Omental fat pad (tissue), 4 donors: Measurements from ENCODE around the gene TSSK2. TPM values are rescaled to one million over a fixed set of nuclear protein-coding genes. Genes with fewer than 3 reads are reported as not detected.

Source experiments
- ATAC-seq: fragments of 150-250 bp; one replicate; pipeline ENCODE4 v1.9.1; 2016; ENCODE audit warnings: mild to moderate bottlenecking, moderate library complexity; ENCODE audit not compliant: low FRiP score
- DNase-seq: peaks from one replicate; pipeline ENCODE4 v3.0.0-alpha.2; 2019; ENCODE audit warnings: low spot score
- CTCF ChIP-seq, 3 donors: fragments of 450-650 bp; IDR thresholded peaks; one replicate each; pipeline ENCODE4 v1.5.1; 2016 to 2017; ENCODE audit warnings: antibody characterized with exemption in 3 of 3, mild to moderate bottlenecking in 3 of 3, moderate library complexity in 2 of 3
- total RNA-seq, 4 donors: library from RNA; depleted of rRNA; stranded (reverse); fragments of >200 nt; gene quantifications; one replicate each; pipeline ENCODE4 v1.1.0, GENCODE V29; 2016

The TSSK2 gene
- total RNA-seq, 4 donors from 2014 or later, result 0.79 TPM; not detected in 3

- DNase-seq, result no peak
- TF ChIP-seq CTCF (IDR thresholded peaks at IDR 0.05), result no peak
- ATAC-seq, result no peak
These were observed 6.1 kb upstream of the TSSK2 start for GRCh38 chr22:19125011-19125410.

DNA sequence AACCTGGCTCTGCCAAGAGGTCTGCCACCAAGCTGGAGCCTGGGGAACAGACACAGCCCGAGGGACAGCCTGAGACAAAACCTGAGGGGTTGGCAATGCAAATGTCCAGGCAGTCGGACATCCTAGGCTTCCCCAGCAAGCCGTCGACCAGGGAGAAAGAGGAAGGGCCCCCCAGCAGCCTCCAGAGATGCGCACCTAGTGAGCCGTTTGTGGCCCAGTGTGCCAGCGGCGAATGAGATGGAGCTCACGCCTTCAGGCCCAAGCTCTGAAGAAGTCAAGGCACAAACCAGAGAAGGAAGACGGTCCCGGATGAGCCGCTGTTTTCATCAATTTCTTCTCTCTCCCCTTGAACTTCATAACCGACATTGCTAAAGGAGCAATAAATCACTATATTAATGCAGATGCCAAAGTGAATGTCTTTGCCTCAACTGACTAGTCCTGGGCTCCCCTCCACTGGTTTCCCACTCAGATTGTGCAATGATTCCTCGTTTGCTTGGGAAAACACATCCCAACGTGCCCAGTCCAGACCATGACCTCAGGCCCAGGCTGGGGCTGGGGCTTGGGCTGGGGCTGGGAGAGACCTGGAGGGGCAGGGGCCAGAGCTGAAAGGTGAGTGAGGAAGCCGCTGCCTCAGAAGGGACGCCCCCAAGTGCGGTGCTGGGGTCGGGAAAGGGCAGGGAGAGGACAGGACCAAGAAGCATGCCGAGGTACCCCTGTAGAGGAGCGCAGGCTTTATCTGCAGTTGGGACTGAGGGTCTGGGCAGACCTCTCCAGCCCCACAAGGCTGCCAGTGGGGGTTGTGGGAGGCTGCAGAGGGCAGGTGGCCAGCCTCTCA is 5.4 kb upstream of the TSSK2 start:
- ATAC-seq, result no peak
- TF ChIP-seq CTCF (IDR thresholded peaks at IDR 0.05), result no peak

DNA sequence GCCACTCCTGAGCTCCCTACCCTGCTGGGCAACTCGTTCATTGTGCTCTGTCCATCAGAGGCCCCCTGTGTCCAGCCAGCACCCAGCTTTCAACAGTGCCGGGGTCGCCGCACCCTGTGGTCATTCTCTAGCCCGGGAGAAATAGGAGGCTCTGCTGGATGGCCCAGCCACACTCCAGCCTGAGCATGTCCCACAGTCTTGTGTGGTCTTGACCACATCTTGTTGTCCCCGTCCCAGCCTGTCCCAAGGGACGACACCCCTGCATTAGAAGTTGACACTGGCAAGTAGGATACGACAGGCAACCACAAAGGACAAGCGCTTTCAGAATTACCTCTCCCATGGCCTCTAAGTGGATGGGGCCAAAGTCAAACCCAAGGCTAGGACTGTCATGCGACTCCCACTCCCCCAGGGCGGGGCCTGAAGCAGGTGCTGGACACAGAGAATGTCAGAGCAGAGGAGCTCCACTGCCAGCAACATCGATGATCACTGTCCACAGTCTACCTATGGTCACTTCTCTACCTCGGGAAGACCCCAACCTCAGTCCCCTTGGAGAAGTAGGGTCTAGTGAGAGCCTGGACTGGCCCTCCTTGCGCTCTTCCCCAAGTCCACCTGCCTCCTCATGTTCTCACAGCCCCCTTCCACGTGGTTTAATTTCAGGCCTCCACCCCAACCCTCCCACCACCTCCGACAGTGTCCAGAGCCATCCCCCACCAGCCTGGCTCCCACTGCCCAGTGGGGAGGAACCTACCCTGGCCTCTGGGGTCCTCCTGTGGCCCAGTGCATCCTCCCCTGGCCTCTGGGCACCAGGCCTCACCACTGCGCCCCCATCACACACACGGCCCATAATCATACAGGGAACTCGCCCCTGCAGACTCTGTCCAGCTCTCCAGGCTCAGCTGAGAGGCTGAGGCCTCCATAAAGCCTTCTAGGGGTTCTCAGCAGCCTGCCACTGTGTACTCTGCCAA is 4.5 kb upstream of the TSSK2 start:
- DNase-seq (no peak), ATAC-seq (no peak)
- no peak for TF ChIP-seq CTCF (IDR thresholded peaks at IDR 0.05)

More for the DNA sequence above, 5.4 kb upstream of the TSSK2 start:
- DNase-seq, result no peak

DNA sequence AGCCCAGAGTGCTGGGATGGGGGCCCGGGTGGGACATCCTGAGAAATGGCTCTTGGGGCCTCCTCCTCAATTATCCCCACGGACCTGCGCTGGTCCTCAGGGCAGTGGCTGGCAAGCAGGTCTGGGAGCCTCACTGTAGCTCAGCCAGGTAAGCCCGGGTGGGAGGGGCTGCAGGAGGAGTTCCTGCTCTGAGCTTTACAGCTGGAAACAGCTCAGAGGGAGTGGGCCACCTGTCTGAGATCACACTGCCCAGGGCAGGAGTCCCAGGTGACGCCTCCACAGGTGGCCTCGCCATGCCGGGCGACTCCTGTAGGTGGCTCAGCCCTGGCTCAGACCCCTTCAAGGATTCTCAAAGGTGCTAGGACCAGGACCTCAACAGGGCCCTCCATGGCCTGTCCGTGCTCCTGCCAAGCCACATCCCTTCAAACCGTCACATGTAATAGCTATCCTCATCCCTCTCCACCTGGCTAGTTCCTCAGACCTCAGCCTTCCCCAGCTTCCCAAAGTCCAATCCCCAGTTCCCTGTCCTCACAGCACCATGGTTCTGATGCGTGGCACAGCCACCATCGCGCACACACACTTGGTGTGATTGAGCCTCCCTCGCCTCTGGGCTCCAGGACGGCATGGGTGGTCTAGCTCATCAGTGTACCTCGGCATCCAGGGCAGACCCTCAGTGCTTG is 3.6 kb upstream of the TSSK2 start:
- ATAC-seq (no peak), DNase-seq (no peak)
- no peak for TF ChIP-seq CTCF (IDR thresholded peaks at IDR 0.05)

DNA sequence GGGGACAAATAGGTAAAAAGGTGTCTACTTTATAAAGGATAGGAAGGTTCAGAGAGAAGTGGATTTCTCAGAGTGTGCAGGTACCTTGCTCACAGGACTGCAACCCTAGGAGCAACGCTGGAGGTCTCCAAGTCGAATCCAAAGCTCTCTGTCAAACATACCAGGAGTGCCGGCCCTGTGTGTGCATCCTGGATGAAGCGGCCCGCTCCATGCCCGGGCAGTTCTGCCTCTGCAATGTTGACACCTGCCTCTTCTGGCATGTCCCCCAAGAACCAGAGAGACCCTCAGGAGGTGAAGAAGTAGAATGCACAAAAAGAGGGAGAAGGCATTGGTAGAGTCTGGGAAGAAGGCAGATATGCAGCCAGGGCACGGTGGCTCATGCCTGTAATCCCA is 3.1 kb upstream of the TSSK2 start:
- ATAC-seq, result no peak
- no peak for TF ChIP-seq CTCF (IDR thresholded peaks at IDR 0.05)
- DNase-seq, result no peak

DNA sequence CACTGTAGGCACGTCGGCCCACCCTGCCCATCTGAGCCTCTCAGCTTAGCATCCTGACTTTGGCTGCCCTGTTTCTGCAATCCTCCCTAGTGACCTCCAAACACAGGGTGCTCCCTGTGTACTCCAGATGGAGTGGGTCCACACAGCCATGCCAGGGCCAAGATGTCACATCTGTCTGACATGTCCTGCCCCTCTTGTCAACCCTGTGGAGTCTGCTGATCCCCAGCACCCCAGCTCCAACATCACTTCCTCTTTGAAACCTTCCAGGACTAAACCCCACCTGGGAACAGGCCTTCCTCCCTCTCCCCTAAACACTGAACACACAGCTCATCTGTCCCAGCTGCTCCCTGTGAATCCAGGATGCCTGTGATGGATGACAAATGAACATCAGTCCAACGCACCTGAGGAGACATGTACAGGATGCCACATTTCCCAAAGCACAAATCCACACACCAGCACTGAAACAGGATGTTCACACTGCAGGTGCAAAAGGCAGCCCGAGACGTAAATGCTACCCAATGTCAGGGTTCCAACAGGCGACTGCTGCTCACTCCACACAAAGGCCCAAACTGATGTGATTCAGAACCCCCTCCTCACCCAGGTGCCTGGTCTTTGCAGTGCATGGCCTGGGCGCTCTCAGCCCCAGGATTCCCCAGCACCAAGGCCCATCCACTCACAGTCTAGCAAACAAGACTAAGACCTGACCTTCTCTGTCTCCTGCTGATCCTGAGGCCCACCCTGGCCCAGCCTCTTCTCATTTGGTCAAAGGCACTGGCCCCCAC is 2.0 kb upstream of the TSSK2 start:
- DNase-seq, result no peak
- no peak for TF ChIP-seq CTCF (IDR thresholded peaks at IDR 0.05)
- no peak for ATAC-seq
